Measurements from ENCODE around the gene ZBTB20. TPM values are rescaled to one million over a fixed set of nuclear protein-coding genes. Genes with fewer than 3 reads are reported as not detected.

The ZBTB20 gene
- total RNA-seq, 4 donors from 2014 or later: 4.1 to 41.8 (median 11.6) TPM

- no peaks in the 10 kb centered on the region for H3K36me3 ChIP-seq
- H3K4me3 ChIP-seq: no peak overlapping the region
- H3K4me1 ChIP-seq: no peaks in the 10 kb centered on the region
- H3K9me3 ChIP-seq: no peaks in the 10 kb centered on the region
- 91 to 95% methylated on average over 2 of the region's 2 CpGs for WGBS, 2 donors
- no peak overlapping the region for H3K27ac ChIP-seq
- no peak for DNase-seq
- no peak for TF ChIP-seq POLR2A (IDR thresholded peaks at IDR 0.05)
- no peaks in the 10 kb centered on the region for H3K27me3 ChIP-seq
- intact Hi-C loops (cut with DNase I): no loop called here
Observed at GRCh38 chr3:114471478-114471877, 675.6 kb downstream of the ZBTB20 start.

GRCh38 chr3:114469070-114469469 is 678.0 kb downstream of the ZBTB20 start:
- Histone ChIP-seq H3K36me3 (no peaks in the 10 kb centered on the region), H3K9me3 (no peaks in the 10 kb centered on the region), H3K4me3 (no peak overlapping the region), H3K27me3 (no peaks in the 10 kb centered on the region), H3K4me1 (no peaks in the 10 kb centered on the region), H3K27ac (no peak overlapping the region)
- DNase-seq: no peak
- WGBS, 2 donors: 86 to 94% methylated on average over 1 of the region's 1 CpG
- TF ChIP-seq, protein P1, sequence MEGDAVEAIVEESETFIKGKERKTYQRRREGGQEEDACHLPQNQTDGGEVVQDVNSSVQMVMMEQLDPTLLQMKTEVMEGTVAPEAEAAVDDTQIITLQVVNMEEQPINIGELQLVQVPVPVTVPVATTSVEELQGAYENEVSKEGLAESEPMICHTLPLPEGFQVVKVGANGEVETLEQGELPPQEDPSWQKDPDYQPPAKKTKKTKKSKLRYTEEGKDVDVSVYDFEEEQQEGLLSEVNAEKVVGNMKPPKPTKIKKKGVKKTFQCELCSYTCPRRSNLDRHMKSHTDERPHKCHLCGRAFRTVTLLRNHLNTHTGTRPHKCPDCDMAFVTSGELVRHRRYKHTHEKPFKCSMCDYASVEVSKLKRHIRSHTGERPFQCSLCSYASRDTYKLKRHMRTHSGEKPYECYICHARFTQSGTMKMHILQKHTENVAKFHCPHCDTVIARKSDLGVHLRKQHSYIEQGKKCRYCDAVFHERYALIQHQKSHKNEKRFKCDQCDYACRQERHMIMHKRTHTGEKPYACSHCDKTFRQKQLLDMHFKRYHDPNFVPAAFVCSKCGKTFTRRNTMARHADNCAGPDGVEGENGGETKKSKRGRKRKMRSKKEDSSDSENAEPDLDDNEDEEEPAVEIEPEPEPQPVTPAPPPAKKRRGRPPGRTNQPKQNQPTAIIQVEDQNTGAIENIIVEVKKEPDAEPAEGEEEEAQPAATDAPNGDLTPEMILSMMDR (IDR thresholded peaks at IDR 0.05): no peak
- no peak for TF ChIP-seq POLR2A (IDR thresholded peaks at IDR 0.05)
- intact Hi-C loops (cut with DNase I): no loop called here

DNA sequence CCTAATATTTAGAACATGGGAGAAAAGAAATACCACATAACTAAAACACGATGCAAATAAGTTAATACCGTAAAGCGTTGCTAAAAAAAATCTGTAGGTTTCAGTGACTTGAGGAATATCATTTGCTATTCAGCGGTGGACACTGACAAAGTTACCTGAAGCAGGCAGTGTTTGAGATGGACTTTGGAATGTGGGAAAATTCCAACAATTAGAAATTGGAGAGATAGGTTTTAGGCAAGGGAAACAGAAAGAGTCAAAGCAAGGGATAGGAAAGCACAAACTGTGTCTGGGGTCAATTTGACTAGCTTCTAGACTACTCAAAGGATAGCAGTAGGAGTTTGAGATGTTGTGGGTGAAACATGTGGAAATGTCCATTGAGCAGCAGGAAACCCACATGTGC is 680.3 kb downstream of the ZBTB20 start:
- no peak overlapping the region for H3K4me3 ChIP-seq
- no peaks in the 10 kb centered on the region for H3K9me3 ChIP-seq
- 96% methylated on average over 4 of the region's 4 CpGs for WGBS, 2 donors
- H3K27ac ChIP-seq: no peak overlapping the region
- H3K27me3 ChIP-seq: no peaks in the 10 kb centered on the region
- DNase-seq: no peak
- H3K36me3 ChIP-seq: no peaks in the 10 kb centered on the region
- H3K4me1 ChIP-seq: no peaks in the 10 kb centered on the region
- intact Hi-C loops (cut with DNase I): no loop called here
- TF ChIP-seq, protein P1 (IDR thresholded peaks at IDR 0.05): no peak
- no peak for TF ChIP-seq POLR2A (IDR thresholded peaks at IDR 0.05)

DNA sequence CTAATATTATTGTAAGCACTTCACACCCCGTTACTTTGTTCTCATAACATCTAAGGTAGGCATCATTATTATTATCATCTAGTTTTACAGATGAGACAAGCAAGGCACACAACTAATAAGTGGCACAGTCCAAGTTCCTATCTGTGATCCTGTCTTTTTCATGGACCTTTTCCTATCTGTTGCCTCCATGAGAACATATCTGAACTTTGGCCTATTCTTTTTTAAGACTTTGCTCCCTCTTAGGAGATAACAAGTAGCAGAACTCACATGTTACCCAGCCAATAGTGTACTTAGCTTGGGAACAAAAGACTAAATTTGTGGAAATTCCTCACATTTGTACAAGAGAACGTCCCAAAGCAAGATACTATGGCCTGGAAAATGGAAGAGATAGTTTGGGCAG is 680.8 kb downstream of the ZBTB20 start:
- Histone ChIP-seq H3K36me3 (no peaks in the 10 kb centered on the region), H3K27me3 (no peaks in the 10 kb centered on the region), H3K4me1 (no peaks in the 10 kb centered on the region), H3K27ac (no peak overlapping the region), H3K4me3 (no peak overlapping the region), H3K9me3 (no peaks in the 10 kb centered on the region)
- no peak for DNase-seq
- 75 to 81% methylated on average over 2 of the region's 2 CpGs for WGBS, 2 donors
- TF ChIP-seq, protein P1 (IDR thresholded peaks at IDR 0.05): no peak
- TF ChIP-seq POLR2A (IDR thresholded peaks at IDR 0.05): no peak
- intact Hi-C loops (cut with DNase I): no loop called here

DNA sequence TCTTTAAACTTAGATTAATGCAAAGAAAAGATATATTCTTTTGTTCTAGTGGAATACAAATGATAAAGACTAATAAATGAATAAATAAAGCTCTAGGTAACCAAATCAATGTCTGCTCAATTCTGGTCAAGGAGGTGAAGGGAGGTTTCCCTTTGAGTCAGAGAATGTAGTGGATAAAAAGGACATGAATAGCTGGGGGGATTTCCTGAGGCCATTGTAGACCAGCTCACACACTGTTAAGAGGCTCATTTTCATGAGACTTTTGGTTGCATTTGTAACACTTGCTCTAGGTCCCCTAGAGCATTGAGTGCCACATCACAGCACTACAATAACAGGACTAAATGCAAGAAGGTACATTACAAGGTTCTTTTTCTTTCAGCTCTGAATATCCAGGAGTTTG is 682.5 kb downstream of the ZBTB20 start:
- Histone ChIP-seq H3K27ac (no peak overlapping the region), H3K4me3 (no peak overlapping the region), H3K9me3 (no peaks in the 10 kb centered on the region), H3K36me3 (no peaks in the 10 kb centered on the region), H3K27me3 (no peaks in the 10 kb centered on the region), H3K4me1 (no peaks in the 10 kb centered on the region)
- intact Hi-C loops (cut with DNase I): no loop called here
- no peak for DNase-seq
- TF ChIP-seq, protein P1 (IDR thresholded peaks at IDR 0.05): no peak
- TF ChIP-seq POLR2A (IDR thresholded peaks at IDR 0.05): no peak

- no peaks in the 10 kb centered on the region for H3K36me3 ChIP-seq
- WGBS, 2 donors: 88 to 98% methylated on average over 3 of the region's 3 CpGs
- no peak for TF ChIP-seq POLR2A (IDR thresholded peaks at IDR 0.05)
- TF ChIP-seq, protein P1 (IDR thresholded peaks at IDR 0.05): no peak
- H3K9me3 ChIP-seq: no peaks in the 10 kb centered on the region
- no peak for DNase-seq
- no peak overlapping the region for H3K27ac ChIP-seq
- no peaks in the 10 kb centered on the region for H3K4me1 ChIP-seq
- H3K27me3 ChIP-seq: no peaks in the 10 kb centered on the region
- intact Hi-C loops (cut with DNase I): no loop called here
- H3K4me3 ChIP-seq: no peak overlapping the region
Observed at GRCh38 chr3:114462750-114463149, 684.3 kb downstream of the ZBTB20 start.
